Activated T-cell treated with anti-CD3 and anti-CD28 coated beads for 4 hours (primary cell): ENCODE measurements around the gene LAMC3.
A peak's percentile ranks its signal among the peaks of the same experiment; 100 is the strongest.
"Not testable (repeated sequence)": the region's sequence is repeated elsewhere in the genome, so short reads cannot be mapped to it uniquely, and the experiment has no call there.

Experiments
- DNase-seq: peaks from one replicate; pipeline ENCODE4 v3.0.0-alpha.2; 2020

Gene LAMC3

DNA sequence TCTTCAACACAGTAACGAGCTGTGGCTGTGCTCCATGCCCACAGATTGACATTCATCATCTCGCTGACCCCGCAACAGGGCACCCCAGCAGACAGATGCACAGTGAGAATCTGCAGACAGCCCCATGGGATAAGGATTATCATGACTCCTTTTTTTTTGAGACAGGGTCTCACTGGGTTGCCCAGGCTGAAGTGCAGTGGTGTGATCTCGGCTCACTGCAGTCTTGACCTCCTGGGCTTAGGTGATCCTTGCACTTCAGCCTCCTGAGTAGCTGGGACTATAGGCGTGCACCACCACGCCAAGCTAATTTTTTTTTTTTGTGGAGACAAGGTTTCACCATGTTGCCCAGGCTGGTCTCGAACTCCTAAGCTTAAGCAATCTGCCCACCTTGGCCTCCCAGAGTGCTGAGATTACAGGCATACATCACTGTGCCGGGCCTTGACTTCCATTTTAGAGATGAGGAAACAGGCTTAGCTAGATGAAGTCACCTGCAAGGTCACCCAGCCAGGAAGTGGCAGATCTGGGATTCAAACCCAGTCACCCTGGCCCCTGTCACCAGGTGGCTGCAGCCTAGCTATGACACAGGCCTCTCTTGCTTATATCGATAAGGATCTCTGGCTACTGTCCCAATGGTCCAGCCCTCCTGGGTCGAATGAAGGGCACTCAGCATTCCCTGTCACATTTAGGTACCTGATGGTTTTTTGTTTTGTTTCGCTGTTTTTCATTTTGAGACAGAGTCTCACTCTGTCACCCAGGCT lies 92.4 kb downstream of the LAMC3 start:
- no peak for DNase-seq

DNA sequence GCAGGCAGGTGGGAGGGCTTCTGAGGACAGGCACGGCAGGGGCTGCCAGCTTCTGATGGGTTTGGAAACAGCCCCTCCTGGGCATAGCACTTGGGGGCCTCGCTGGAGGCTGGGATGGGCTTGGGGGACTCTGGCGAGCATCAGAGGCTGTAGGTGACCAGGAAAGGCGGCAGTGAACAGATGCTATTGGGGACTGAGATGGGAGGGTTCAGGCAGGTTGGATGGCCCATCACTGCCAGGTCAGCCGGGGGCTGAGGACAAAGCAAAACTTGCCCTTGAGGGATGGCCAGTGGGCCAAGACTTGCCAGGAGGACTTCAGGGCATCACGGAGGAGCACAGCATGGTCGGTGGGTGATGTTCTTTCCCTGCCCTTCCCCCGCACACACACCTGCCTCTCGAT lies 94.0 kb downstream of the LAMC3 start:
- no peak for DNase-seq

DNA sequence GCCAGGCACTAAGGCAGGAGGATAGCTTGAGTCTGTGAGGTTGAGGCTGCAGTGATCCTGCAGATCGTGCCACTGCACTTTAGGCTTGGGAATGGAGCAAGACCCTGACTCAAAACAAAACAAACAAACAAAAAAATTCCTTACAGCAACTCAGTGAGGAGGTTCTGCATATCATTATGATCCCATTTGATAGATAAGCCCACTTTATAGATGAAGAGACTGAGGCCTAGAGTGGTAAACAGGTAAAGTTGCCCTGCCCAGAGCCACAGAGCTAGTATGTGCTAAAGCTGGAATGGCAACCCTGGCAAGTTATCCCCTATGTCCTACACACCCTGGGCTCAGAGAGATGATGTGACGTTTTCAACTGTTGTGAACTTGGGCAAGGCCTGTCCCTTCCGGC lies 94.6 kb downstream of the LAMC3 start:
- no peak for DNase-seq

DNA sequence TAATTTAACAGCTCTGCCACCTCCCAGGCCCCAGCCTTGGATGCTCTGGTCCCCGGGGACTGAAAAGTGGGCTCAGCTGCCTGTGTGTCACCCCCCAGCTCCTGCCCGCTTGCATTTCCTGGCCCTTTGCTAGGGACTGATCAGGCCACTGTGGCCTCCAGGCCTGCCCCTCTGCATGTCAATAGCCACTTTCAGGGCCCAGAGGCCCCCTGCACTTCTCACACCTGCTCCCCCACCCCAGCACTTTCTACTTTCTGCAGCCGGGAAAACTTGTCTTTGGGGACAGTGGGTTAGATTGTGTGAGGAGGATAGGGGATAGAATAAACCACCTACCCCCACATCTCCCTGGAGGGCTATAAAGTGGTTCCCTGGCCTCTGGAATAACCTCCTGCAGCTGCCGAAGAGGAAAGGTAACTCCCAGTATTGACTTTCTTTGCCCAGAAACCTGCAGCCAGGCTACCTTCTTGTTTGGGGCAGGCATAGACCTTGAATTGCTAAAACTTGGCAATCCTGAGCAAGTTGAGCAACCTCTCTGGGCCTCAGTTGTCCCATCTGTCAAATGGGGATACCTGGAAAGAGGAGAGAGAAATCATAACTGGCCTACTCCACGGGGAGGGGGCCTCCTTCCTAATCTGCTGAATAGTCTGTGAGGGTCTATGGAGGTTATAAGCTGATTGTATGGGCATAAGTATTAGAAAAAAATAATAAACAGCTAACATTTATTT lies 95.2 kb downstream of the LAMC3 start:
- no peak for DNase-seq

DNA sequence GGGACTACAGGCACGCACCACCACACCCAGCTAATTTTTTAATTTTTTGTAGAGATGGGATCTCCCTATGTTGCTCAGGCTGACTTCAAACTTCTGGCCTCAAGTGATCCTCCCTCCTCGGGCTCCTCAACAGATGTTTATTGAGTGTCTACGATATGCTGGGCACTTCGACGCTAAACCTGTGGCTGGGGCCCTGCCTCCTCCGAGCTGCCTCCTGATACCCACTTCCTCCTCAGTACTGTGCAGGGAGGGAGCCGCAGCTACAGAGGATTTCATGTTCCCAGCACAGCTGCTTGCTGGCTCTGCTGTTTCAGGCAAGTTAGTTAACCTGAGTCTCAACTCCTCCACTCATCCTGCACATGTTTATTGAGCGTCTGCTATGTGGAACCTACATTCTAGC lies 97.0 kb downstream of the LAMC3 start:
- DNase-seq: no peak

DNA sequence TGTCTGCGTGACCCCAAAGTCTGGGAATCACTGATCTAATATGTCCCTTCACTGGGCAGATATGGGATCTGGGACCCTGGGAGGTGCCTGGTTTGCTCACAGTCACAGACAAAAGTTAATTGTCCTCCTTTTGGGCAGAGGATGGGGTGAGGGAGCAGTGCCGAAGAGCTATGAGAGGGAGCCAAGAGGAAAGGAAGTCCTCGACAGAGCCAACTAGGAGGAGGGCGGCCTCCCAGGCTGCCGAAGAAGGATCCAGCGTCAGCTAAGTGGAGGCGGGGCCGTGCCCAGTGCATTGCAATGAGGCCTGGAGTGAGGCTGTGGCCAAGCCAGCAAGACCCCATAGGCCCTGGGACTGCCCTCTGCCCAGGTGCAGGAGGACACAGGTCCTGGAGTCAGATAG lies 98.8 kb downstream of the LAMC3 start:
- DNase-seq: no peak

DNA sequence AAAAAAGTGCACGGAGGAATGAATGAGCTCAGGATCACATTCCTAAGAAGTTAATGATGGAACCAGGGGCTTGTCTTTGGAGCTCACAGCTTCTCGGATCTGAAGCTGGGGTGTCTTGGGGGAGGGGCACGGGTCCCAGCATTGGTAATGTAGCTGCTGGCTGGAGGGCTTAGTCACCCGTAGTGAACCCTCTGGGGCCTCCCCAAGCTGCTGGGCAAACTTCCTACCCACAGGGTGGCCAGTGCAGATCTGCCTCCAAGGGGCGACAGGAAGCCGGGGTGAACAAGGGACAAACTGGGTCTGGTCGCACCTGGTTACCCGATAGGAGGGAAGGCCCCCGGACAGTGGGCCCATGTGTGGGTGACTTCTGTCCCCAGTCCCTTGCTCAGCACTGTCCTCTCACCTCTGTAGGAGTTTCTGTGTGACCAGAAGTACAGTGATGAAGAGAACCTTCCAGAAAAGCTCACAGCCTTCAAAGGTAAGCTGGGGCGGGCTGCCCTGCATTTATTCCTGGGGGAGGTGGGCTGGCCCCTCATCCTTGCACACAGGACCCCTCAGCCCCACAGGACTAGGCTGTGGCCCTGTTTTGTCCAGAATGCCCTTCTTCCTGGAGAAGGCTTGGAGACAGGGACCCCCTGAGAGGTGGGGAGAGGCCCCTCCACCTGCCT lies 102.3 kb downstream of the LAMC3 start:
- DNase-seq: no peak

DNA sequence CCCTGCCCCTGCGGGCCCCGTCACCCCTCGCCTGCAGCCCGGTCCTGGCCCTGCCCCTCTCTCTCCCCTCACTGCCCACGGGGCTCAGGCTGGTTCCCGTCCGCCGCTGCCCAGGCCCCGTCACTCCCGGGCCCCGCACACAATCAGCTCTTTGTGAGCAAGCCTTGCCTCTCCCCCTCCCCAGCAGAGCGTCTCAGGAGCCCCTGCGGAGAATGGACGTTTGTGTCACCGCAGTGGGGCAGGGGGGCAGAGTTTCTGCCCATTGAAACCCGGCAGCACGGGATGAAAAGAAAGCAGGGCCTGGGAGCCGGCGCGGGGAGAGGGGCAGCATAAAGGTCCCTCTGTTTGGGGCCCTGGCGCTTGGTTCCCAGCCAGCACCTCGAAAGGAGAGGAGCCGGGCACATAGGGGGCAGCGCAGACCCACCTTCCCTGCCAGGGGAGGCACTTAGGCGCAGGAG lies 102.9 kb downstream of the LAMC3 start:
- DNase-seq: no peak

DNA sequence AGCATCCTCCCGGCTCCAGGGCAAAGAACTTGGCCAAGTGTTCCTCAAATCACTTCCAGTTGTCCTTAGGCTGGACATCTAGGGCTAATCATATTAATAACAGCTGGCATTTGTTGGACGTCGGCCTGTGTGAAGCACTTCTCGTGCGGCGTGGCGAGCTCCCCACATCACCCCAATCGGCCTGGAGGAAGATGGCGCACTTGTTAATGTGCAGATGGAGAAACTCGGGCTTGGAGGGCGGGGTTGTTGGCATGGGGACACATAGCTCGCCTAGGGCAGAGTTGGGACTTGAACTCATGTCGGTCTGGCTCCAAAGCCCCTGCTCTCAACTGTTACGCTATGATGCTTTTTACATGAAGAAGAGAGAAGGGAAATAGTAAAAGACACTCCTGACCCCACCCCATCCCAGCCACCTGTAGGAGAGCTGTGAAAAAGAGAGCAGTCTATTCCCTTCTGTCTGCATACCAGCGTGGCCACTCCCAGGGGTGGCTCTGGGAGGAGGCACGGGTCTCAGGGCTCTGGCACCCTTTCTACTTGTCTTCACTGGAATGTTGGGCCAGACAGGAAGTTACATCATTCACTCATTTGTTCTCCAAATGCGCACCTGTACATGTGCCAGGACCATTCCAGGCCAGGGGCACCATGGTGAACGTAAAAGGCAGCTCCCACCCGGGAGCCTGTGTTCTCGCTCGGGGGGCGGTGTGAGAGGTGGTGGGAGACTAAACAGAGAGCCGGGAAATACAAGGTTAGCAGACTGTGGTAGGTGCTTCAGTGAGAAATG lies 103.6 kb downstream of the LAMC3 start:
- DNase-seq: no peak

DNA sequence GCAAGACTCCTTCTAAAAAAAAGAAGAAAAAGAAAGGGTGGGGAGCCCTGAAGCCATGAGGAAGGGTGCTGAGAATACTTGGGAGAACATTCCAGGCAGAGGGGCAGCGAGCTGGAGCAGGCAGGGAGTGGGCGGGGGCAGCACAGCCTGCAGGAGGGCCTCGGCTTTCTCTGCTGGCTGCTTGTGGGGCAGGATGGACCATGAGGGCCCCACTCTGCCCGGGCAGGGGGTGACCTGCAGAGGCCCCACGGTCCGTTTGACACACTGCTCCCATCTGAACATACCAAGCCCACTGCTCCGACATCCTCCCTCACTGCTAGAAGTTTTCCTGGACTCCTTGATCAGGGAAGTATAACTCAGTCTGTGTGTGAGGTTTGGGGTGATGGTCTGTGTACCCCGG lies 104.7 kb downstream of the LAMC3 start:
- DNase-seq: no peak

DNA sequence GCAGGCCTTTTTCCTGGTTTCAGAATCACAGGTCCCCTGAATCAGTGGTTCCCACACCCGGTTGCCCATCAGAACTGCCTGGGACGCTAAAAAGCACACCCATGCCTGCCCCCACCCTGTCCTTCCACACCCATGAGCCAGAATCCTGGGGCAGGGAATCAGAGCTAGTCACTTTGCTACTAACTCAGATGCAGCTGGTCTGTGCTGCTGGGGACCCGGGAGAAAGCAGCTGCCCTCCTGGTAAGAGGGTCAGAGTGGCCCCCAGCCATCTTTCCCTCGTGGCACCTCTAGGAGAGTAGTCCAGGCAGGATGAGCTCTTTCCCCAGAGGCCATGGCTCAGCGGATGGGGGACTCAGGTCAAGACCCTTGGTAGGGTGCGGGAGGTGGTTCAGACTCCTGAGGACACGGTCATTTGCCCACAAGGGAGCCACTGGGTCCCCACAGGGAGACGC lies 105.1 kb downstream of the LAMC3 start:
- no peak for DNase-seq

DNA sequence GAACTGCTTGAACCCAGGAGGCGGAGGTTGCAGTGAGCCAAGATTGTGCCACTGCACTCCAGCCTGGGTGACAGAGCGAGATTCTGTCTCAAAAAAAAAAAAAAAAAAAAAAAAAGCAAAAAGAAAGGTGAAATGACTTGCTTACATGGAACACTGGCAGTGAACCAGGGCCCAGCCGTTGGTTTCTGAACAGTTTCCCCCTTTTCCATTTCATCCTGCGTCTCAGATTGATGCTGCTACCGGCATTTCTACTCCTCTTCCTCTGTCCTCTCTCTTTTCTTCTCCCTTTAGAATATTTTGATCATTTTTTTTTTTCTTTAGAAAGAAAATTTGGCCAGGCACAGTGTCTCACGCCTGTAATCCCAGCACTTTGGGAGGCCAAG lies 106.4 kb downstream of the LAMC3 start:
- DNase-seq: not testable (repeated sequence)

DNA sequence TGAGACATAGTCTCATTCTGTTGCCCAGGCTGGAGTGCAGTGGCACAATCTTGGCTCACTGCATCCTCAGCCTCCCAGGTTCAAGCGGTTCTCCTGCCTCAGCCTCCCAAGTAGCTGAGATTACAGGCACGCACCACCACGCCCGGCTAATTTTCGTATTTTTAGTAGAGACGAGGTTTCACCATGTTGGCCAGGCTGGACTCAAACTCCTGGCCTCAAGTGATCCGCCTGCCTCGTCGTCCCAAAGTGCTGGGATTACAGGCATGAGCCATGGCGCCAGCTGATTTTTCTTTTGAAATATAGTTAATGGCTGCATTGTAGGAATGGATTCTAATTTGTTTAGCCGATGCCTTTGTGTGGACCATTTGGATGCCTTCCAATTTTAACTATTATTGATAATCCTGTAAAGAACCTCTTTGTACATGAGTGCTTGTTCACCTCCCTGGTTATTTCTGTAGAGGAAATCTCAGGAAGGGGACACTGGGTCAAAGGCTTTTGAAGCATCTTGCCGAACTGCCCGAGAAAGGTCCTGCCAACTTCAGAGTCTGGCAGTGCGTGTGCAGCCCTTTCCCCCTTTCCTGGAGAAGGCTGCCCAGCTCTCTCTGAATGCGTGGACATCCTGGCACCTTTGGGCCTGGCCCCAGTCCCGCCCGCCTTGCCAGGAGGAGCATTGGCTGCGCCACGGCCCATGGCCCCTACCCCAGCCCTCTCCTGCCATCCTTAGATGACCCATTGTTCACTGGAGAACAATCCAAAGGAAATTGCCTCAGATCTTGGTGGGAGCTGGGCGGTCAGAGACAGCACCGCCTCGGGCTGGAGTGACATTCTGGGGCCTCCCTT lies 107.5 kb downstream of the LAMC3 start:
- DNase-seq: no peak

DNA sequence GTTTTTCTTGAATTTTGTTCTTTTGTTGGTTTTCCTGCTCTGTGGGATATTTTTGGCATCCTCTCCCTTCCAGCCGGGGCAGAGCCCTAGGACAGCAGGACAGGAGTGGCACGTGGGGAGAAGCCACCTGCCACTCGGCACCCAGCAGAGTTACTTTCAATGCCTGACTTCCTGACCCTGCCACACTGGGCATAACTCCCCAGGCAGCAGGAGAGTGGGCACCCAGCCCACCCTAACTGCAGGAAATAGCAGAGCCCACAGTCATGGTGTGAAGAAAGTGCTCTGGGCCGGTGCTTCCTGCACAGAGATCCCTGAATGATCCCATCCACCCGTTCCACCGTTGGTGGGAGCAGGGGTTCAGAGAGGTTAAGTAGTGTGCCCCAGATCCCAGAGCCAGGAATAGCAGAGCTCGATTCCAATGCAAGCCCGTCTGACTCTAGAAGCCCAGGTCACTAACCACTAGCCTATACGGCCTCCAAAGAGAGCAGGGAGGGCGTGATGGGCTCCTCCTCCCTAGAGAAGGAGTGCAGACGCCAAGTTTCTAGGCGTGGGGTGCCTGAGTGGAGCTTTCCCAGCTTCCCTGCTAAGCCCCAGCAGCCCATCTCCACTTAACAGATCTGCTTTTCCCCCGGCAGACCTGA lies 108.3 kb downstream of the LAMC3 start:
- DNase-seq: no peak

DNA sequence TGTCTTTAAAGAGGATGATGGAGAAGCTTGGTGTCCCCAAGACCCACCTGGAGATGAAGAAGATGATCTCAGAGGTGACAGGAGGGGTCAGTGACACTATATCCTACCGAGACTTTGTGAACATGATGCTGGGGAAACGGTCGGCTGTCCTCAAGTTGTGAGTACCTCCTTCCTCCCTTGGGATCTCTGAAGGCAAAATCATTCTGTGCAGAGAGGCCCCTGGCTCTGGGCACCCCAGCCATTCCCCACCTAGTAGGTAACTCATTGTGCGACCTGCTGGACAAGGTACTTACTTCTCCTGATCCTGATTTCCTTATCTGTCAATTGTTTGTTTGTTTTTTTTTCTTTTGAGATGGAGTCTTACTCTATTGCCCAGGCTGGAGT lies 108.8 kb downstream of the LAMC3 start:
- DNase-seq: no peak

DNA sequence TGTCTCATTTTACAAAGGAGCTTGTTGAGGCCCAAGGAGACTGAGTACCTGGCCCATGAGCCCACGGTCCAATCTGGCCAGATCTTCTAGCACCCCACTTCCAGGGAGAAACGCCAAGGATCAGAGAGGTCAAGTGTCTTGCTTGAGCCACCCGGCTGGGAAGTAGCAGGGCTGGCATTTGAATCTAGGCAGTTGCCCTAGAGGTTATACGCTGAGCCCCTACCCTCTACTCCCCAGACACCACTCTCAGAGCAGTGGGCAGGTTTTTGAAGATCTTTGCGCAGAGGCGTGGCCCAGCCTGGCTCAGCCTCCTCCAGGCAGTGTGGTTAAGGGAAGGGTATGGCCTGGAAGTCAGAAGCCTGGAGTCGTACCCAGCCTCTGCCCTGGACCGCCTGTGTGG lies 110.6 kb downstream of the LAMC3 start:
- DNase-seq: no peak

DNA sequence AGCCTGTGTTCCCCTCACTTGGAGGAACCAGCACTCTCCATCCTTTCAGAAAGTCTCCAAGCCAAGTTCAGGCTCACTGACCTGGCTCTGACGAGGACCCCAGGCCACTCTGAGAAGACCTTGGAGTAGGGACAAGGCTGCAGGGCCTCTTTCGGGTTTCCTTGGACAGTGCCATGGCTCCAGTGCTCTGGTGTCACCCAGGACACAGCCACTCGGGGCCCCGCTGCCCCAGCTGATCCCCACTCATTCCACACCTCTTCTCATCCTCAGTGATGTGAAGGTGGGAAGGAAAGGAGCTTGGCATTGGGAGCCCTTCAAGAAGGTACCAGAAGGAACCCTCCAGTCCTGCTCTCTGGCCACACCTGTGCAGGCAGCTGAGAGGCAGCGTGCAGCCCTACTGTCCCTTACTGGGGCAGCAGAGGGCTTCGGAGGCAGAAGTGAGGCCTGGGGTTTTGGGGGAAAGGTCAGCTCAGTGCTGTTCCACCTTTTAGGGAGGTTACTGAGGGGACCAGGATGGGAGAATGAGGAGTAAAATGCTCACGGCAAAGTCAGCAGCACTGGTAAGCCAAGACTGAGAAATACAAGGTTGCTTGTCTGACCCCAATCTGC lies 111.8 kb downstream of the LAMC3 start:
- no peak for DNase-seq

DNA sequence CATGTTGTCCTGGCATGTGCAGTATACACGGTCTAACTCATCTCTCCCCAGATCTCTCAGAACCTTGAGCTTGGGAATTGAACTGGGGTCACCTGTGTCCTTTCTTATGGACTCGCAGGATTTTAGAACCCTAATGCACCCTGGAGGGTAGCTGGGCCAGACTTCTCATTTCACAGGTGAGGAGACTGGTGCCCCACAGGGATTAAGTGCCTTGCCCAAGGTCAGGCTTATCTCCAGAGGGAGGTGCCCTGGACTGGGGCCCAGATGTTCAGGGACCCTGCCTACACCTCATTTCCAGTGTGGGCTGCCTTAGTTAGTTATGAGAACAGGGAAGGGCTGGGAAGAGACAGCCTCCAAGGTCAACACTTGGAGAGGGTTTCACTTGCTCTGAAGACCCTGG lies 112.4 kb downstream of the LAMC3 start:
- no peak for DNase-seq

DNA sequence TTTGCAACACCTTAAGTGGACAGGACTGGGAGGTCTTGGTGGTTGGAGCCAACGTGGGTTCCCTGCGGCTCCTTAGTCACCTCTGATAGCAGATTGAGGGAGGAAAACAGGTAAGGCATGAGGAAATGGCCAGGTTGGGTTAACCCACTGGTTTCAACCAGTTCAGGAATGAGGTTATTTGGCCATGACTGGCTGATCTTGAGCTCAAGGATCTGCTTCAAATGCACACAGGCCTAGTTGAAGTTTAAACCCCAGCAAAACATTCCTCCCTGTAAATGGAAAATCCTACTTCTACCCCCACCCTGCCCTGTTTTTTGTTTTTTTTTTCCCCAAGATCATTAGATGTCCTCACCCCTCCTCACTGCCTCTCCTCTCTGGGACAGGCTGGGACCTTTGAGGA lies 113.2 kb downstream of the LAMC3 start:
- no peak for DNase-seq

DNA sequence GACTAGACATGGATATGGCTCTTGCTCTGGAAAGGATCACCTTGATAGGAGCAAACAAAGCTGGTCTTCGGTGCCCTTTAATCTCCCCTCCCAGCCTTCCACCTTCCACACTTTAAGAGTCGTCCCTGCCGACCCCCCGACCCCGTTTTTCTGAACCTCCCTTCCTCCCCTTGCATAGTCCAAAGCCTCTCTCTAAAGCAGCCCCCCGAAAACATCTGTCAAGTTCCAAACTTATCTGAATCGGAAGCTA lies 116.0 kb downstream of the LAMC3 start:
- no peak for DNase-seq

DNA sequence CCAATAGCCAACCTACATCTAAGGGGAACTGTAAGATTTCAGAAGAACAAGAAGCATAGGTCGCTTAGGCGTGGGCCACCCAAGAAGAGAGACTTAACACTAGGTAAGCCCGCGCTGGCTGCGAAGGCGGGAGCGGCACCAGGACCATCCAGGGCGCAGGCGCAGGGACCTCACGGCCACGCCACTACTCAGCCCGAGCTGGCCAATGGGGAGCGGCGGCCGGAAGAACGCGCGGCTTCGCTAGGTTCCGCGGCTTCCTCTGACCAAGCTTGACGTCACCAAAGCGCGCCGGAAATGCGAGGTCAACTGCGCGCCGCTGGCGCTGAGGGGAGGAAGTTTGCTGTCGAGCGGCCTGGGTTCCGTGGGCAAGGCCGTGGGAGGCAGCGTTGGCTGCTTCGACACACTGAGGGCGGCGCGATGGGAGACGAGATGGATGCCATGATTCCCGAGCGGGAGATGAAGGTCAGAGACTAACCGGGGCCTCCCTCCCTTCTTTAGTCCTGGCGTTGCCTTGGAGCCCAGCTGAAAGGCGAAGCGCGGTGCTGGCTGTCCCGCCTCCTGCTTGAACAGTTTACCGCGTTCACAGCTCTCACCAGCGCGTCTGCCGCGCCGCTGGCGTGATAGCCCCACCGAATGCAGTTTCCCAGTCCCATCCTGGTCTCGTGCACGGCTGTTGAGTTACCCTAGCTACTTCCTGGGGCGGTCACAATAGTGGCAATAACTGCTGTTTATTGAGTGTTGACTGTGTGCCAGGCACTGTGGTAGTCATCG lies 116.5 kb downstream of the LAMC3 start, which contains the start of gene NUP214:
NUP214 (plus strand) TSS at position 299 of the 771 bp plus-strand sequence; CDS start at position 418, 119 bp downstream.
- DNase-seq: peak; percentile 100
